Fibroblast of lung (primary cell): ENCODE measurements around the gene FAM193B. TPM values are rescaled to one million over a fixed set of nuclear protein-coding genes. Genes with fewer than 3 reads are reported as not detected.

Experiments
- DNase-seq, 2 donors: peaks; one replicate each; pipeline versions ENCODE4 v3.0.0 to v3.0.0-alpha.2; 2010; ENCODE audit warnings: low read depth in 2 of 2
- H2AFZ ChIP-seq: 2 replicates; pipeline ENCODE4 v1.5.1; 2012; ENCODE audit warnings: low read length, control low read depth, inconsistent platforms
- H3K27ac ChIP-seq: 2 replicates; pipeline ENCODE4 v1.5.1; 2011; ENCODE audit warnings: low read length, control low read depth; ENCODE audit not compliant: insufficient read depth
- H3K27me3 ChIP-seq: 2 replicates; pipeline ENCODE4 v1.5.1; 2011; ENCODE audit warnings: mild to moderate bottlenecking, low read length; ENCODE audit not compliant: control insufficient read depth, insufficient read depth
- H3K36me3 ChIP-seq: 2 replicates; pipeline ENCODE4 v1.5.1; 2011; ENCODE audit warnings: low read length; ENCODE audit not compliant: control insufficient read depth, insufficient read depth
- H3K4me1 ChIP-seq: 2 replicates; pipeline ENCODE4 v1.5.1; 2011; ENCODE audit warnings: low read length; ENCODE audit not compliant: control insufficient read depth, insufficient read depth; ENCODE audit errors: extremely low read depth
- H3K4me2 ChIP-seq: 2 replicates; pipeline ENCODE4 v1.5.1; 2011; ENCODE audit warnings: low read length, control low read depth; ENCODE audit not compliant: insufficient read depth; ENCODE audit errors: extremely low read depth
- H3K4me3 ChIP-seq, 4 experiments: fragments of 200-600 bp in 1 of 4; sonication (generic) in 1 of 4; replicated peaks in 1 of 4; 2 replicates each; pipeline ENCODE4 v1.5.1; 2011 to 2016; ENCODE audit warnings: low read length in 4 of 4, low read depth in 3 of 4, mild to moderate bottlenecking in 3 of 4, control low read depth in 2 of 4, inconsistent platforms in 1 of 4, mixed read lengths in 1 of 4; ENCODE audit not compliant: insufficient read depth in 1 of 4; ENCODE audit errors: control extremely low read depth in 1 of 4
- H3K79me2 ChIP-seq: 2 replicates; pipeline ENCODE4 v1.5.1; 2012; ENCODE audit warnings: mild to moderate bottlenecking, low read length, inconsistent platforms; ENCODE audit not compliant: control insufficient read depth, insufficient read depth
- H3K9ac ChIP-seq: 2 replicates; pipeline ENCODE4 v1.5.1; 2011; ENCODE audit warnings: mild to moderate bottlenecking, low read length, control low read depth; ENCODE audit not compliant: insufficient read depth
- H3K9me3 ChIP-seq: 2 replicates; pipeline ENCODE4 v1.5.1; 2012; ENCODE audit warnings: low read depth, low read length; ENCODE audit not compliant: control insufficient read depth, insufficient read depth
- H4K20me1 ChIP-seq: 2 replicates; pipeline ENCODE4 v1.5.1; 2011; ENCODE audit warnings: low read length; ENCODE audit not compliant: control insufficient read depth, insufficient read depth; ENCODE audit errors: extremely low read depth
- EZH2 ChIP-seq: IDR thresholded peaks from 2 replicates; pipeline ENCODE4 v1.5.1; 2012; ENCODE audit warnings: low read length, control low read depth, mild to moderate bottlenecking; ENCODE audit errors: missing control alignments
- polyA plus RNA-seq, 2 donors: library from polyadenylated mRNA; depleted of rRNA in 1 of 2; stranded (reverse) in 1 of 2; unstranded in 1 of 2; fragments of >200 nt; gene quantifications; 2 replicates each; pipeline ENCODE4 v1.2.1, GENCODE V29; 2011 to 2012; ENCODE audit warnings: missing spikeins in 1 of 2
- total RNA-seq: library from RNA; depleted of rRNA; stranded (reverse); fragments of >200 nt; gene quantifications from 2 replicates; pipeline ENCODE4 v1.2.1, GENCODE V29; 2014
- TF ChIP-seq, protein P1 (sequence below), 2 donors: IDR thresholded peaks in 1 of 2; conservative IDR thresholded peaks in 1 of 2; 1 replicate in 1 of 2; 2 replicates in 1 of 2; pipeline ENCODE4 v1.5.1; 2011 to 2012; ENCODE audit warnings: low read length in 2 of 2, control low read depth in 1 of 2, inconsistent platforms in 1 of 2, low read depth in 1 of 2, mild to moderate bottlenecking in 1 of 2

The FAM193B gene
- total and polyA plus RNA-seq, 2 donors (not counting 1 experiment from before 2014, with no cell fraction given) = 27.9 to 28.4 TPM

DNA sequence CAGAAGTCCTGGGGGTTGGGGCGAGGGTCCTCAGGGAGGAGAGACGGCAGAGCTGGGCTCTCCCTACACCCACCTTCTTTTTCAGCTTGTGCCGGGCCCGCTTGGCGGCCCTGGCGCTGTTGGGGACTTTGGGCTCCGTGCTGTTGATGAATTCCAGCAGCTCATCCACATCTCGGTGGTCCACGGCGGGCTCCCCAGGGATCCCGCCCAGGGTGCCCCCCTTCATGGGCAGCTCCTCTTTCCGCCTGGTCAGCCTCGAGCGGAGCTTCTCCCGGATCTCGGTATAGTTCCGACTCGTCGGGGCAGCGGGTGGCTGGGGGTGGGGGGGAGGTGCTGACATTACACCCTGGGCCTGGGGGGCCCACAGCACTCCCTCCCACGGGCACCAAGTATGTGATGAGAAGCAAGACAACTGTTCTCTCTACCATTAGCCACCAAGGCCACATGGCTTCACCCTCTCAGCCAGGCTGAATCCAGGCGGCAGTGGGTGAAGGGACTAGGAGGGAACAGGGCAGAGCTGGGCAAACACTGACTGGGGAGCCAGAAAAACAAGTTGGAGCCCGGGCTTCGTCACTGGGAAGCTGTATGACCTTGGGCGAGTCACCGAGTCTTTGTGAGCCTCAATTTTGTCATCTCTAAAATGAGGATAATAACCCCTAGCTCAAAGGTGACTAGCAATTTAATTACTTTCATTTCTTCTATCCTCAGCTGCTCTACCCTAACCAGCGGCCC is 23.0 kb downstream of the FAM193B start:
- no peak overlapping the region for H3K4me3 ChIP-seq
- H2AFZ ChIP-seq = no peak overlapping the region
- H3K9ac ChIP-seq = no peak overlapping the region
- H3K4me1 ChIP-seq = no peaks in the 10 kb centered on the region
- peaks cover 9% of the 10 kb centered on the region for H3K79me2 ChIP-seq
- H3K27ac ChIP-seq = no peak overlapping the region
- no peaks in the 10 kb centered on the region for H3K27me3 ChIP-seq
- H3K36me3 ChIP-seq = peaks cover 47% of the 10 kb centered on the region
- TF ChIP-seq, protein P1, sequence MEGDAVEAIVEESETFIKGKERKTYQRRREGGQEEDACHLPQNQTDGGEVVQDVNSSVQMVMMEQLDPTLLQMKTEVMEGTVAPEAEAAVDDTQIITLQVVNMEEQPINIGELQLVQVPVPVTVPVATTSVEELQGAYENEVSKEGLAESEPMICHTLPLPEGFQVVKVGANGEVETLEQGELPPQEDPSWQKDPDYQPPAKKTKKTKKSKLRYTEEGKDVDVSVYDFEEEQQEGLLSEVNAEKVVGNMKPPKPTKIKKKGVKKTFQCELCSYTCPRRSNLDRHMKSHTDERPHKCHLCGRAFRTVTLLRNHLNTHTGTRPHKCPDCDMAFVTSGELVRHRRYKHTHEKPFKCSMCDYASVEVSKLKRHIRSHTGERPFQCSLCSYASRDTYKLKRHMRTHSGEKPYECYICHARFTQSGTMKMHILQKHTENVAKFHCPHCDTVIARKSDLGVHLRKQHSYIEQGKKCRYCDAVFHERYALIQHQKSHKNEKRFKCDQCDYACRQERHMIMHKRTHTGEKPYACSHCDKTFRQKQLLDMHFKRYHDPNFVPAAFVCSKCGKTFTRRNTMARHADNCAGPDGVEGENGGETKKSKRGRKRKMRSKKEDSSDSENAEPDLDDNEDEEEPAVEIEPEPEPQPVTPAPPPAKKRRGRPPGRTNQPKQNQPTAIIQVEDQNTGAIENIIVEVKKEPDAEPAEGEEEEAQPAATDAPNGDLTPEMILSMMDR (conservative IDR thresholded peaks at IDR 0.05 in 1 of 2, IDR thresholded peaks at IDR 0.05 in 1 of 2; ENCODE audit: low read depth in 1 of 2, low read length in 2 of 2) = no peak
- H4K20me1 ChIP-seq = no peaks in the 10 kb centered on the region
- no peak for DNase-seq
- H3K4me2 ChIP-seq = no peak overlapping the region
- H3K9me3 ChIP-seq = no peaks in the 10 kb centered on the region

DNA sequence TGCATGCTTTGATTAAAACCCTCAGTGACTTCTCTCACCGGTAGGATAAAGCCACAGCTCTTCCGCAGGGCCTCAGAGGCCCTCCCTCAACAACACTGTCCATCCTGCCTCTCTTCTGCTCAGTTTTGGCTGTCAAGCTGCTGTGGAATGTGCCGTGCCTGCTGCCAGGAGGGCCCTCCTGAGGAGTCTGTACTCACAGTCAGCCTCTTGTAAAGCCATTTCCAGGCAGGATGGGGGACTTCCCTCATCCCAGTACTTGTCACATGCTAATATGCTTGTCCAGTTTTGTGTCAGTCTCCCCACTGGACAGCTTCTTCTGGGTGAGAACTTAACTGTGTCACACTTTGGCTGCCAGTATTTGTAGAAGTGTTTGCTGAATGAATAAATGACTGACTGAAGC is 23.7 kb downstream of the FAM193B start:
- H3K4me1 ChIP-seq = no peaks in the 10 kb centered on the region
- no peaks in the 10 kb centered on the region for H4K20me1 ChIP-seq
- H3K79me2 ChIP-seq = peaks cover 9% of the 10 kb centered on the region
- no peak overlapping the region for H2AFZ ChIP-seq
- TF ChIP-seq, protein P1 (conservative IDR thresholded peaks at IDR 0.05 in 1 of 2, IDR thresholded peaks at IDR 0.05 in 1 of 2; ENCODE audit: low read depth in 1 of 2, low read length in 2 of 2) = no peak
- no peak for TF ChIP-seq EZH2
- no peaks in the 10 kb centered on the region for H3K27me3 ChIP-seq
- H3K4me2 ChIP-seq = no peak overlapping the region
- H3K36me3 ChIP-seq = peaks cover 44% of the 10 kb centered on the region
- no peak overlapping the region for H3K27ac ChIP-seq
- H3K4me3 ChIP-seq = no peak overlapping the region
- no peaks in the 10 kb centered on the region for H3K9me3 ChIP-seq
- no peak for DNase-seq
- no peak overlapping the region for H3K9ac ChIP-seq

DNA sequence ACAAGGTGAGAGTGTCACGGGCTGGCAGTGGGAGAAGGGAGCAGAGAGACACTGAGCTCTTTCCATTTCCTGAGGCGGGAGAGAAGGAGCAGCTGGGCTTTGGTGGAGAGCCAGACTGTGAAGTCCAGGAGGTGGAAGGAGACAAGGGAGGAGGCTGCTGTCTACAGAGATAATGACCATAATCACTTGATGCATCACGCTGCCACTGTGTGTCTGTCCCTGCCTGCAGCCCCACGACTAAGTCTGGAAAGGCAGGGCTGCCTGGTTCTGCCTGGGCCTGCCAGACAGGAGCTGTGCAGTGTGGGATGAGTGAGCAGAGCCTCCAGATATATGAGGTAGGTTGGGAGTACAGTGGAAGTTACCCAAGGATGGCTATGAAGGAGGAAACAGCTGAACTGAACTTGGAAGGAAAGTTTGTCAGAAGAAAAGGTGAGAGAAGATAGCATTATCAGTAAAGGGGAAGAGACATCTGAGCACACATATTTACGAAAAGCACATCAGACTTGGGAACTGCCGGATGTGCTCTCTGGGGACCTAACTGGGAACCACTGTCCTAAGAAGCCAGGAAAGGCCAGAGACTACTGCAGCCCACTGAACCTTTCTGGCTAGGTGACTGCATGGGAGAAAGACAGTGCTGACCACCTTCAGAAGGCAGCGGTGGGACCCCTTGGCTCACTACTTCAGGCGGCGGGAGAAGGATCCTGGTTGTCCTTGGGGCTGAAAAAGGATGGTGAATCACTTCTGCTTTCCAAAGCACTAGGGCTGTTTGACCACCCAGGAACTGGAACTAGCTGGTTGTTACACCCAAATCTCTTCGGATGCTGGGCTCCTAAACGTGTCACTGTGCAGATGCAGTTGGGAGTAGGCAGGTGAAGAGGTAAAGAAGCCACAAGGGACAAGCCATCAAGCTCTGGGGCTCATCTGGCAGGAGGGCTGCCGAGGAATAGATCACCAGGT is 24.8 kb downstream of the FAM193B start:
- peaks cover 9% of the 10 kb centered on the region for H3K79me2 ChIP-seq
- no peaks in the 10 kb centered on the region for H4K20me1 ChIP-seq
- H2AFZ ChIP-seq = no peak overlapping the region
- H3K36me3 ChIP-seq = peaks cover 44% of the 10 kb centered on the region
- no peak overlapping the region for H3K9ac ChIP-seq
- DNase-seq = no peak
- H3K4me1 ChIP-seq = no peaks in the 10 kb centered on the region
- H3K27me3 ChIP-seq = no peaks in the 10 kb centered on the region
- no peak overlapping the region for H3K27ac ChIP-seq
- H3K4me2 ChIP-seq = no peak overlapping the region
- TF ChIP-seq, protein P1 (conservative IDR thresholded peaks at IDR 0.05 in 1 of 2, IDR thresholded peaks at IDR 0.05 in 1 of 2; ENCODE audit: low read depth in 1 of 2, low read length in 2 of 2) = no peak
- TF ChIP-seq EZH2 = no peak
- H3K4me3 ChIP-seq = no peak overlapping the region
- H3K9me3 ChIP-seq = no peaks in the 10 kb centered on the region
